Stimulated activated CD8-positive, alpha-beta memory T cell treated with anti-CD3 and anti-CD28 coated beads, Interleukin-7, amount 100 ng/mL, for 4 hours (primary cell): ENCODE measurements around the gene CT47A1.
"Not testable (repeated sequence)": the region's sequence is repeated elsewhere in the genome, so short reads cannot be mapped to it uniquely, and the experiment has no call there.

Experiments used
- DNase-seq, 2 donors: peaks; one replicate each; pipeline ENCODE4 v3.0.0-alpha.2; 2020; ENCODE audit warnings: low read depth in 2 of 2

CT47A1 gene

GRCh38 chrX:120985660-120986059 lies at the start of gene CT47A1:
Gene CT47A1 (minus strand): TSS chrX:120985760. CDS start chrX:120985529, 231 bp downstream.
- DNase-seq: not testable (repeated sequence)

DNA sequence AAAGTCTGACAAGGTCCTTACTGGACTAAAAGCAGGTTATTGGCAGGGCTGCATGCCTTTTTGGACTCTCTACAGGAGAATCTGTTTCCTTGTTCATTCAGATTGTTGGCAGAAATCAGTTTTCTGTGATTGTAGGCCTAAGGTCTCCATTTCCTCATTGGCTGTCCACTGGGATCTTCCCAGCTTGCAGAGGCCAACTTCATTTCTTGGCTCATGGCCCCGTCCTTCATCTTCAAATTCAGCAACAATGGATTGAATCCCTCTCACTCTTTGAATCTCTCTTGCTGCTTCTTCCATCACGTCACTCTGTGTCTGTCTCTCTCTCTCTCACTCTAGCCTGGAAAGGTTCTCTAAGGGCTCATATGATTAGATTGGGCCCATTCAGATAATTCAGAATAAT lies 47.0 kb upstream of the CT47A1 start:
- no peak for DNase-seq

- no peak for DNase-seq
Observed at GRCh38 chrX:121030083-121030482, 44.5 kb upstream of the CT47A1 start.

GRCh38 chrX:121028419-121028818 lies 42.9 kb upstream of the CT47A1 start:
- no peak for DNase-seq

DNA sequence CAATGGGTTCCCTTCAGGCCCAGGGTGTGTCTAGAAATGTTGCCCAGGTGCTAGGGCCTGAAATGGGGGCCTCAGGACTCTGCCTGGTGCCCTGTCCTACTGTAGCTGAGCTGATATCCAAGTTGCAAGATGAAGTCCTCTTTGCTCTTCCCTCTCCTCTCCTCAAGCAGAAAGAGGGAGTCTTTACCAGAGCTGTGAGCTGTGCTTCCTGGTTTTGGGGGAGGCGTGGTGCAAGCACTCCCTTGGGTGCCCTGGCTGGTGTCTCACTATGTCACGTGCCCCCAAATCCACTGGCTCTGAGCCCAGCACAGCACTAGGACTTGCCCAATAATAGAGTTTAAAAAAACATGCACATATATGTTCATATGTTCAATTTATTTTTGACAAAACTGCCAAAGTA lies 29.3 kb upstream of the CT47A1 start:
- DNase-seq: no peak

DNA sequence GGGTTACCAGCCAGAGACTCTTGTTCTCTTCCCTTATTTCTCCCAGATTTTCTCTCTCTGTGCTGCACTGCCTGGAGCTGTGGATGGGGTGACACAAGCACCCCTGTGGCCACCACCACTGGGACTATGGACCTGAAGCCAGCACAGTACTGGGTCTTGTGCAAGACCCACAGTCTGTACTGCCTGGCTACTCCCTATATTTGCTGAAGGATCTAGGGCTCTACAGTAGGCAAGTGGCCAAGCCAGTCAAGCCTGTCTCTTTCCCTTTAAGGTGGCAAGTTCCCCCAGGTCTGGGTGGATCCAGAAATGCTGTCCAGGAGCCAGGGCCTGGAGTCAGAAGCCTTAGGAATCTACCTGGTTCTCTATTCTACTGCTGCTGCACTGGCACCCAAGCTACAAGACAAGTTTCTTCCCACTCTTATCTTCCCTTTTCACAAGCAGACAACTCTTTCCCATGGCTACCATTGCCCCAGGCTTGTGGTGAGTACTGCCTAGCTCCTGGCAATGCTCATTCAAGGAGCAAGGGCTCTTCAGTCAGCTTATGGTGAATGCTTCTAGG lies 28.4 kb upstream of the CT47A1 start:
- DNase-seq: no peak

DNA sequence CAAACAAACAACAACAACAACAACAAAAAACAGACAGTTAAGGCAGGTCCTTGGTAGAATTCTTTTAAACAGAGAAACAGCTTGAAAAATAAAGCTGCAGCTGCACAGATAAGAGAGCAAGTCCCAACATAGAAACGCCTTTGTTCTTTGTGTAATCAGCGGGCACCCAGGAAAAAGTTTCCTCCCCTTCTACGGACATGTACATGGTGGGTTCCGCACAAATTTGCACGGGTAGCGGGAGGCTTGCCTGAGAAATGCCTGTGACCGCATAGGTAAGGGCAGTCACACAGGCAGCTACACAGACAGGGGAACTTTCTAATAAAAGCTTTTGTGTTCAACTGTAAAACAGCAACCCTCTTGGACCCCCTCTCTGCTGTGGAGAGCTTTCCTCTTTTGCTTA lies 25.7 kb upstream of the CT47A1 start:
- no peak for DNase-seq

DNA sequence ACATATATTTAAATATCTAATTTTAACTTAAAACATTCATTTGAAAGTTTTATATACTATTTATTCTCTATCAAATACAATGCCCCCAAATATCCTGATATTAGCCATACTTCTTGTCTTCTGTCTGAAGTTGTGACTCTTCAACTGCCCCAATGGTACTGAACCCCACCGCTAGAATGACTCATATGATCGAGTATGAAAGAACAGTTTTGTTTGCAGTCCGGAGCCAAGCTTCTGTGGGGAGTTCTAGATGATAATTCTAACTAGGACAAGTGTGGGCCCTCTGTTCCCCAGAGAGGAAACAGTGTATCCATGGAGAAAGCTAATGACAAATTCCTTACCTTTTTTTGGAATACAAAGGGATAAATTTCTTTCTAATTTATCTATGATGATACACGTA lies 24.7 kb upstream of the CT47A1 start:
- DNase-seq: no peak

GRCh38 chrX:121009764-121010163 lies 24.2 kb upstream of the CT47A1 start:
- DNase-seq: no peak

- no peak for DNase-seq
Observed at GRCh38 chrX:121008920-121009319, 23.4 kb upstream of the CT47A1 start.

DNA sequence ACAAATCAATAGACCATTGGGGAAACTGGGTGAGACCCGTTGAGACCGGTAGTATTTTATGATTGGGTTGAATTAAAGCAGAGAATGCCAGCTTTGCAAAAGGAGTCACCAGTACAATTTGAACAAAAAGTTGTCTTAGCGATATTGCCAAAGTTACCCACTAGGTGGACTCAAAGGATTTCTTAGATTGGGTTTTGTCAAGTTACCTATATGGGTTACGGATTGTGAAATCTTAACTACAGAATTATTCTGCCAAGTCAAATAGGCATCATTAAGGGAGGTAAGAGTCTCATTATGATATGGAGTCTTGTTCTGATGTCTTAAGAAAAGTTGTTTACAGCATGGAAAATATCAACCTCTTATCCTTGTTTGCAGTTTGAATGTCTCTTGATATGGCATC lies 15.0 kb upstream of the CT47A1 start:
- DNase-seq: no peak

GRCh38 chrX:120999413-120999812 lies 13.9 kb upstream of the CT47A1 start:
- no peak for DNase-seq

DNA sequence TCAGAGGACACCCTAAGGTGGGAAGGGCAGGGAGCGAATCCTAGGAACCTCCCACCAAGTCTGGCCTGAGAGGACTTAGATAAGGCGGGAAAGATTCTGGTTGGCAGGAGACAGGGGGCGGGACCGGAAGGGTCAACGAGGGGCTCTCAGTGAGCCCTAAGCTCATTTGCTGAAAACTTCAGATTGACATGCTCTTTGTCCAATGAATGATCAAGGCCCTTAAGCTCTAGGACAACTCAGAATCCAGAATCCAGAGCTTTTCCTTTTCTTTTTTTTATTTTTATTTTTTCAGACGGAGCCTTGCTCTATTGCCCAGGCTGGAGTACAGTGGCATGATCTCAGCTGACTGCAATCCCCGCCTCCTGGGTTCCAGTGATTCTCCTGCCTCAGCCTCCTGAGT lies 29.1 kb downstream of the CT47A1 start, which contains the start of gene CT47A7:
Gene CT47A7 (minus strand): TSS at position 101 of the 400 bp plus-strand sequence. CDS start 255 bp downstream, outside the sequence.
- DNase-seq: not testable (repeated sequence)
